ENCODE data around the gene KPNA5.
"Not testable (repeated sequence)": the region's sequence is repeated elsewhere in the genome, so short reads cannot be mapped to it uniquely, and the experiment has no call there.

The KPNA5 gene

GRCh38 chr6:116703888-116704287 lies 22.9 kb downstream of the KPNA5 start:
- not testable (repeated sequence) for DNase-seq (ENCODE audit: low read depth)

GRCh38 chr6:116705917-116706316 lies 24.9 kb downstream of the KPNA5 start:
- DNase-seq (ENCODE audit: low read depth): no peak

- DNase-seq (ENCODE audit: low read depth): no peak
These were observed 33.3 kb downstream of the KPNA5 start for GRCh38 chr6:116714296-116714695.

- no peak for DNase-seq (ENCODE audit: low read depth)
These were observed 33.8 kb downstream of the KPNA5 start for GRCh38 chr6:116714761-116715160.

GRCh38 chr6:116726947-116727346 lies 45.9 kb downstream of the KPNA5 start:
- DNase-seq (ENCODE audit: low read depth): no peak

- no peak for DNase-seq (ENCODE audit: low read depth)
These were observed 49.5 kb downstream of the KPNA5 start for GRCh38 chr6:116730513-116730912.

- DNase-seq (ENCODE audit: low read depth): no peak
These were observed 56.0 kb downstream of the KPNA5 start for GRCh38 chr6:116737004-116737403.

- not testable (repeated sequence) for DNase-seq (ENCODE audit: low read depth)
These were observed 59.5 kb downstream of the KPNA5 start for GRCh38 chr6:116740486-116740885.

GRCh38 chr6:116741571-116741970 lies 60.6 kb downstream of the KPNA5 start:
- no peak for DNase-seq (ENCODE audit: low read depth)

GRCh38 chr6:116745176-116745575 lies 64.2 kb downstream of the KPNA5 start:
- DNase-seq (ENCODE audit: low read depth): no peak

GRCh38 chr6:116761779-116762178 lies 80.8 kb downstream of the KPNA5 start:
- no peak for DNase-seq (ENCODE audit: low read depth)

- DNase-seq (ENCODE audit: low read depth): no peak
These were observed 81.2 kb downstream of the KPNA5 start for GRCh38 chr6:116762235-116762634.

GRCh38 chr6:116763048-116763447 lies 82.0 kb downstream of the KPNA5 start:
- no peak for DNase-seq (ENCODE audit: low read depth)

- no peak for DNase-seq (ENCODE audit: low read depth)
These were observed 83.1 kb downstream of the KPNA5 start for GRCh38 chr6:116763906-116764628.

- DNase-seq (ENCODE audit: low read depth): no peak
These were observed 83.6 kb downstream of the KPNA5 start for GRCh38 chr6:116764629-116764960.

GRCh38 chr6:116764961-116765841 lies 84.2 kb downstream of the KPNA5 start, which contains the start of gene FAM162B:
TSS of gene FAM162B (minus strand) at chr6:116765719. CDS start at chr6:116765576, 143 bp downstream.
- DNase-seq (ENCODE audit: low read depth): no peak

GRCh38 chr6:116766506-116767176 lies 85.6 kb downstream of the KPNA5 start:
- no peak for DNase-seq (ENCODE audit: low read depth)

GRCh38 chr6:116767715-116768114 lies 86.7 kb downstream of the KPNA5 start:
- DNase-seq (ENCODE audit: low read depth): no peak

- no peak for DNase-seq (ENCODE audit: low read depth)
These were observed 91.4 kb downstream of the KPNA5 start for GRCh38 chr6:116772450-116772849.

GRCh38 chr6:116773886-116774285 lies 92.9 kb downstream of the KPNA5 start:
- DNase-seq (ENCODE audit: low read depth): no peak

- DNase-seq (ENCODE audit: low read depth): no peak
These were observed 98.7 kb downstream of the KPNA5 start for GRCh38 chr6:116779573-116780164.

GRCh38 chr6:116783852-116784251 lies 102.8 kb downstream of the KPNA5 start:
- DNase-seq (ENCODE audit: low read depth): no peak
